ENCODE data around the gene POU2F3. TPM values are rescaled to one million over a fixed set of nuclear protein-coding genes. Genes with fewer than 3 reads are reported as not detected.
A peak's percentile ranks its signal among the peaks of the same experiment; 100 is the strongest.

Gene POU2F3
- total and polyA plus RNA-seq, 2 of the 4 experiments (the other 2 are of a cell fraction), result under 0.01 to 0.09 TPM

GRCh38 chr11:120330045-120330444 is 90.1 kb downstream of the POU2F3 start:
- H3K36me3 ChIP-seq (ENCODE audit: control insufficient read depth, insufficient read depth, low read length), result peaks cover 9% of the 10 kb centered on the region
- peak overlapping the region; percentile 78 for H2BK120ac ChIP-seq (ENCODE audit: low read depth, low read length)
- peaks cover 16% of the 10 kb centered on the region for H3K4me1 ChIP-seq (ENCODE audit: control insufficient read depth, insufficient read depth, low read length)
- H3K9me1 ChIP-seq (ENCODE audit: insufficient read depth, low read length), result peaks cover 18% of the 10 kb centered on the region
- H3K4ac ChIP-seq (ENCODE audit: low read depth, low read length), result peak overlapping the region; percentile 61
- H2BK5ac ChIP-seq (ENCODE audit: low read depth, low read length, poor library complexity, severe bottlenecking), result peak overlapping the region; percentile 73
- H3K56ac ChIP-seq (ENCODE audit: extremely low read depth, insufficient read depth, low read length), result no peak overlapping the region
- H3K27ac ChIP-seq (ENCODE audit: insufficient read depth, low read length), result peak overlapping the region; percentile 8; the same call in 1 of the 2 replicates
- WGBS, 2 experiments (ENCODE audit: extremely low coverage in 2 of 2, insufficient read length in 1 of 2), result 83% methylated on average over 1 of the region's 6 CpGs; no CpG with 5 or more reads in 1 of the 2 experiments
- H3K4me2 ChIP-seq (ENCODE audit: low read depth, low read length), result no peak overlapping the region
- BruUV-seq (replicated peaks), result no TSS peak
- peak overlapping the region; percentile 81 for H2AK5ac ChIP-seq (ENCODE audit: low read depth, low read length)
- ChIA-PET POLR2A (ENCODE audit: unreplicated experiment) (no interaction called here), CTCF (no interaction called here)
- peak overlapping the region; percentile 18 for H2AFZ ChIP-seq (replicated peaks; ENCODE audit: low read length, poor library complexity)
- H2AK9ac ChIP-seq (replicated peaks; ENCODE audit: low read depth, low read length, poor library complexity), result no peak overlapping the region
- peak overlapping the region in 1 of 2 experiments; percentile 43; a peak in 1 of 4 replicates for H4K8ac ChIP-seq (ENCODE audit: low read depth in 2 of 2, low read length in 2 of 2)
- H3K27me3 ChIP-seq (ENCODE audit: control insufficient read depth, insufficient read depth, low read length), result no peaks in the 10 kb centered on the region
- dilution Hi-C loops (cut with HindIII; ENCODE audit: low sequenced_read_pairs, unreplicated experiment) (no loop called here), in situ Hi-C loops (cut with MboI; ENCODE audit: low sequenced_read_pairs) (loop anchor here (25.0 kb wide), 1 partner anchor 107 kb away; no protein-coding TSS in a partner anchor), intact Hi-C loops (cut with micrococcal nuclease) (loop anchor here (5.0 to 10.0 kb wide), 5 partner anchors 172 to 1265 kb away; no protein-coding TSS in a partner anchor)
- H3K14ac ChIP-seq (replicated peaks; ENCODE audit: low read depth, low read length), result peak overlapping the region; percentile 61
- H2BK20ac ChIP-seq (ENCODE audit: low read depth, low read length), result peak overlapping the region; percentile 72
- H4K20me1 ChIP-seq (ENCODE audit: insufficient read depth, low read length), result peaks cover 4% of the 10 kb centered on the region; the same call in 1 of the 2 replicates
- H3K9me3 ChIP-seq (ENCODE audit: control insufficient read depth, insufficient read depth, low read length), result no peaks in the 10 kb centered on the region
- DNase-seq (no peak), ATAC-seq (ENCODE audit: low read depth) (no peak)
- no peak overlapping the region for H3K18ac ChIP-seq (ENCODE audit: low read depth, low read length)
- peak overlapping the region; percentile 75 for H4K91ac ChIP-seq (ENCODE audit: insufficient read depth, low read depth, low read length)
- peak overlapping the region; percentile 71; the same call in 1 of the 3 replicates for H2BK15ac ChIP-seq (ENCODE audit: low read depth, low read length)
- peaks cover 33 to 60% of the 10 kb centered on the region in 2 experiments for H3K79me1 ChIP-seq (ENCODE audit: low read depth in 1 of 2, low read length in 2 of 2)
- TF ChIP-seq BHLHE40 (IDR thresholded peaks at IDR 0.05; ENCODE audit: low read depth, low read length) (no peak), MAZ (IDR thresholded peaks at IDR 0.05; ENCODE audit: borderline replicate concordance, low read depth, low read length) (no peak), RAD21 (IDR thresholded peaks at IDR 0.05; ENCODE audit: low read length) (no peak), MAFK (IDR thresholded peaks at IDR 0.05; ENCODE audit: low read depth, low read length) (no peak)
- H3K4me3 ChIP-seq (ENCODE audit: insufficient read depth, low read depth, low read length), result no peak overlapping the region
- H3K23ac ChIP-seq (ENCODE audit: low read depth, low read length), result peak overlapping the region; percentile 11
- H4K5ac ChIP-seq (ENCODE audit: low read depth, low read length), result no peak overlapping the region
- no peak overlapping the region for H3K9ac ChIP-seq (ENCODE audit: low read depth, low read length)
